Nucleus accumbens (tissue), 56 donors: Measurements from ENCODE around the gene ISG20L2.
A peak's percentile ranks its signal among the peaks of the same experiment; 100 is the strongest.

Experiments
- DNase-seq, 56 donors: peaks; one replicate each; lab custom pipeline; 2025; lab: John Stamatoyannopoulos, UW

The ISG20L2 gene

GRCh38 chr1:156755527-156755950 is 27.0 kb upstream of the ISG20L2 start:
- DNase-seq = no peak

- no peak for DNase-seq
Observed at GRCh38 chr1:156754219-156754618, 25.7 kb upstream of the ISG20L2 start.

- DNase-seq = no peak
Observed at GRCh38 chr1:156752843-156753482, 24.4 kb upstream of the ISG20L2 start.

GRCh38 chr1:156751757-156752481 is 23.4 kb upstream of the ISG20L2 start:
- peak; percentile 57 to 99 (median 96) for DNase-seq

GRCh38 chr1:156751451-156751756 is 22.8 kb upstream of the ISG20L2 start, which contains the start of gene HDGF:
HDGF (minus strand) TSS chr1:156751675; CDS start chr1:156751429, 246 bp downstream.
- no peak for DNase-seq

GRCh38 chr1:156750711-156751450 is 22.3 kb upstream of the ISG20L2 start:
- peak in 41 of 56 donors; percentile 7 to 77 (median 59) for DNase-seq

GRCh38 chr1:156750191-156750672 is 21.7 kb upstream of the ISG20L2 start:
- peak in 2 of 56 donors; percentile 11 to 14 for DNase-seq

GRCh38 chr1:156749419-156750118 is 21.0 kb upstream of the ISG20L2 start:
- no peak for DNase-seq

- peak in 26 of 56 donors; percentile 8 to 55 (median 34) for DNase-seq
Observed at GRCh38 chr1:156748670-156749418, 20.3 kb upstream of the ISG20L2 start.

GRCh38 chr1:156747742-156748669 is 19.4 kb upstream of the ISG20L2 start:
- peak in 2 of 56 donors; percentile 26 to 48 for DNase-seq

- peak in 54 of 56 donors; percentile 34 to 88 (median 78) for DNase-seq
Observed at GRCh38 chr1:156746728-156747631, 18.4 kb upstream of the ISG20L2 start.

- no peak for DNase-seq
Observed at GRCh38 chr1:156746406-156746727, 17.8 kb upstream of the ISG20L2 start.

- DNase-seq = no peak
Observed at GRCh38 chr1:156745881-156746280, 17.3 kb upstream of the ISG20L2 start.

GRCh38 chr1:156744786-156745419 is 16.3 kb upstream of the ISG20L2 start:
- DNase-seq = no peak

- no peak for DNase-seq
Observed at GRCh38 chr1:156744344-156744743, 15.8 kb upstream of the ISG20L2 start.

- no peak for DNase-seq
Observed at GRCh38 chr1:156743367-156744302, 15.1 kb upstream of the ISG20L2 start.
